ENCODE data around the gene CES3.

DNA sequence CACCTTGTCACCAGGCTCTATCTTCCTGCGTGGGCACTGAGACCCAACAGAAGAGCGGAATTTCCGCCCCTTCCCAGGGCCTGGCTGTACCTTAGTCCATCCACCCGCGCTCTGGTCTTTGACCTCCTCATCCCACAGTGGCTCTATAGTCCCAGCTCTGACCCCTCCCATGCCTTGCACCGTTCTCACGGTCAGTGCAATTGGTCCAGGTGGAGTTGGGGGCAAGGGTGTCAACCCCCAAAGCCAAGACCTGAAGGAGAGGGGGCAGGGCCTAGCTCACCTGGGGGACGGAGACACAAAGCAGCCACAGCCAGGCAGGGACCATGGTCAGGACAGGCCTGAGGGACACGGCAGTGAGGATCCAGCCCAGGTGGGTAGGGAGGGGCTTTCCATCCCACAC lies 43.3 kb upstream of the CES3 start:
- TF ChIP-seq, protein P1, sequence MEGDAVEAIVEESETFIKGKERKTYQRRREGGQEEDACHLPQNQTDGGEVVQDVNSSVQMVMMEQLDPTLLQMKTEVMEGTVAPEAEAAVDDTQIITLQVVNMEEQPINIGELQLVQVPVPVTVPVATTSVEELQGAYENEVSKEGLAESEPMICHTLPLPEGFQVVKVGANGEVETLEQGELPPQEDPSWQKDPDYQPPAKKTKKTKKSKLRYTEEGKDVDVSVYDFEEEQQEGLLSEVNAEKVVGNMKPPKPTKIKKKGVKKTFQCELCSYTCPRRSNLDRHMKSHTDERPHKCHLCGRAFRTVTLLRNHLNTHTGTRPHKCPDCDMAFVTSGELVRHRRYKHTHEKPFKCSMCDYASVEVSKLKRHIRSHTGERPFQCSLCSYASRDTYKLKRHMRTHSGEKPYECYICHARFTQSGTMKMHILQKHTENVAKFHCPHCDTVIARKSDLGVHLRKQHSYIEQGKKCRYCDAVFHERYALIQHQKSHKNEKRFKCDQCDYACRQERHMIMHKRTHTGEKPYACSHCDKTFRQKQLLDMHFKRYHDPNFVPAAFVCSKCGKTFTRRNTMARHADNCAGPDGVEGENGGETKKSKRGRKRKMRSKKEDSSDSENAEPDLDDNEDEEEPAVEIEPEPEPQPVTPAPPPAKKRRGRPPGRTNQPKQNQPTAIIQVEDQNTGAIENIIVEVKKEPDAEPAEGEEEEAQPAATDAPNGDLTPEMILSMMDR (IDR thresholded peaks at IDR 0.05; ENCODE audit: extremely low read depth in 1 of 2, insufficient read depth in 1 of 2, low read depth in 1 of 2, low read length in 2 of 2), result no peak
- TF ChIP-seq POLR2AphosphoS5 (IDR thresholded peaks at IDR 0.05; ENCODE audit: insufficient read depth, low read depth, low read length), result no peak
- TF ChIP-seq POLR2A (IDR thresholded peaks at IDR 0.05; ENCODE audit: low read depth, low read length), result no peak
- TF ChIP-seq FOS (IDR thresholded peaks at IDR 0.05; ENCODE audit: borderline replicate concordance, insufficient read depth, low read length), result no peak
- TF ChIP-seq EZH2 (IDR thresholded peaks at IDR 0.05; ENCODE audit: borderline replicate concordance, low read depth, low read length, severe bottlenecking), result no peak
- TF ChIP-seq, protein P2, sequence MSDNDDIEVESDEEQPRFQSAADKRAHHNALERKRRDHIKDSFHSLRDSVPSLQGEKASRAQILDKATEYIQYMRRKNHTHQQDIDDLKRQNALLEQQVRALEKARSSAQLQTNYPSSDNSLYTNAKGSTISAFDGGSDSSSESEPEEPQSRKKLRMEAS (IDR thresholded peaks at IDR 0.05; ENCODE audit: insufficient read depth, insufficient read length), result no peak

Measured in endothelial cell of umbilical vein (primary cell).